Mesenchymal stem cell (in vitro differentiated cells and primary cell): ENCODE data around the gene SERPINA10.
"Not testable (repeated sequence)": the region's sequence is repeated elsewhere in the genome, so short reads cannot be mapped to it uniquely, and the experiment has no call there.

Experiments
- DNase-seq: peaks from one replicate; pipeline ENCODE4 v3.0.0-alpha.2; 2013
- H2AFZ ChIP-seq: one replicate; pipeline ENCODE4 v1.6.1; 2013; ENCODE audit warnings: low read depth, mild to moderate bottlenecking, control low read depth, inconsistent platforms, low read length, moderate library complexity
- H2AK5ac ChIP-seq: 2 replicates; pipeline ENCODE4 v1.6.1; 2013; ENCODE audit warnings: low read length, moderate library complexity, mild to moderate bottlenecking, inconsistent platforms; ENCODE audit not compliant: severe bottlenecking
- H2BK120ac ChIP-seq: one replicate; pipeline ENCODE4 v1.6.1; 2013; ENCODE audit warnings: low read depth, mild to moderate bottlenecking, inconsistent platforms, low read length, moderate library complexity
- H2BK12ac ChIP-seq, 2 experiments: one replicate each; pipeline ENCODE4 v1.6.1; 2013; ENCODE audit warnings: inconsistent platforms in 2 of 2, low read length in 2 of 2, mild to moderate bottlenecking in 2 of 2, moderate library complexity in 2 of 2, control low read depth in 1 of 2
- H2BK15ac ChIP-seq: one replicate; pipeline ENCODE4 v1.6.1; 2013; ENCODE audit warnings: mild to moderate bottlenecking, low read depth, inconsistent platforms; ENCODE audit not compliant: poor library complexity, severe bottlenecking
- H2BK5ac ChIP-seq: 2 replicates; pipeline ENCODE4 v1.6.1; 2013; ENCODE audit warnings: low read depth, mild to moderate bottlenecking, low read length, control low read depth, inconsistent platforms; ENCODE audit not compliant: poor library complexity, severe bottlenecking
- H3K14ac ChIP-seq, 2 experiments: one replicate each; pipeline ENCODE4 v1.6.1; 2013; ENCODE audit warnings: inconsistent platforms in 2 of 2, low read length in 2 of 2, control low read depth in 1 of 2, mild to moderate bottlenecking in 1 of 2, moderate library complexity in 1 of 2
- H3K18ac ChIP-seq, 2 experiments: one replicate each; pipeline ENCODE4 v1.6.1; 2013; ENCODE audit warnings: inconsistent platforms in 2 of 2, low read length in 2 of 2, control low read depth in 1 of 2, low read depth in 1 of 2, mild to moderate bottlenecking in 1 of 2
- H3K23ac ChIP-seq, 2 experiments: one replicate each; pipeline ENCODE4 v1.6.1; 2013; ENCODE audit warnings: inconsistent platforms in 2 of 2, low read length in 2 of 2, mild to moderate bottlenecking in 2 of 2, moderate library complexity in 2 of 2, control low read depth in 1 of 2
- H3K27ac ChIP-seq: 2 replicates; pipeline ENCODE4 v1.5.1; 2013; ENCODE audit warnings: mild to moderate bottlenecking, moderate library complexity, low read length, control low read depth, inconsistent platforms; ENCODE audit not compliant: poor library complexity, severe bottlenecking
- H3K27me3 ChIP-seq, 2 experiments: 2 replicates each; pipeline versions ENCODE4 v1.6.1 to v1.7.0; 2013; ENCODE audit warnings: low read length in 2 of 2, mild to moderate bottlenecking in 2 of 2, moderate library complexity in 2 of 2, control low read depth in 1 of 2, inconsistent platforms in 1 of 2; ENCODE audit not compliant: control insufficient read depth in 1 of 2, insufficient read depth in 1 of 2
- H3K36me3 ChIP-seq, 2 experiments: 2 replicates each; pipeline versions ENCODE4 v1.6.1 to v1.7.0; 2013; ENCODE audit warnings: low read length in 2 of 2, control low read depth in 1 of 2, inconsistent platforms in 1 of 2, low read depth in 1 of 2, mild to moderate bottlenecking in 1 of 2; ENCODE audit not compliant: insufficient read depth in 2 of 2, control insufficient read depth in 1 of 2
- H3K4ac ChIP-seq, 2 experiments: one replicate each; pipeline ENCODE4 v1.6.1; 2013; ENCODE audit warnings: inconsistent platforms in 2 of 2, low read length in 2 of 2, mild to moderate bottlenecking in 2 of 2, moderate library complexity in 2 of 2, control low read depth in 1 of 2, low read depth in 1 of 2
- H3K4me1 ChIP-seq: 2 replicates; pipeline ENCODE4 v1.6.1; 2013; ENCODE audit warnings: low read depth, low read length, control low read depth; ENCODE audit not compliant: control insufficient read depth, insufficient read depth
- H3K4me2 ChIP-seq: 2 replicates; pipeline ENCODE4 v1.6.1; 2013; ENCODE audit warnings: low read length, mild to moderate bottlenecking, inconsistent platforms; ENCODE audit not compliant: poor library complexity, severe bottlenecking
- H3K4me3 ChIP-seq, 2 experiments: 2 replicates each; pipeline versions ENCODE4 v1.5.1 to v1.7.0; 2013; ENCODE audit warnings: low read length in 2 of 2, mild to moderate bottlenecking in 2 of 2, control low read depth in 1 of 2, low read depth in 1 of 2; ENCODE audit not compliant: insufficient read depth in 1 of 2
- H3K79me1 ChIP-seq: replicated peaks from 2 replicates; pipeline ENCODE4 v1.6.1; 2013; ENCODE audit warnings: mild to moderate bottlenecking, control low read depth, low read length, inconsistent platforms; ENCODE audit not compliant: poor library complexity, severe bottlenecking
- H3K9ac ChIP-seq: 2 replicates; pipeline ENCODE4 v1.7.0; 2013; ENCODE audit warnings: mild to moderate bottlenecking, low read length, moderate library complexity
- H3K9me3 ChIP-seq: 2 replicates; pipeline ENCODE4 v1.7.0; 2013; ENCODE audit warnings: mild to moderate bottlenecking, low read length; ENCODE audit not compliant: control insufficient read depth
- H4K8ac ChIP-seq: one replicate; pipeline ENCODE4 v1.6.1; 2013; ENCODE audit warnings: inconsistent platforms, mild to moderate bottlenecking, low read length, moderate library complexity
- H4K91ac ChIP-seq: one replicate; pipeline ENCODE4 v1.6.1; 2013; ENCODE audit warnings: mild to moderate bottlenecking, low read length, inconsistent platforms
- WGBS: methylation state at CpG from one replicate; pipeline ENCODE4 v1.1.7; 2013; ENCODE audit warnings: mixed read lengths; 5-methylcytosine and 5-hydroxymethylcytosine counted together

The SERPINA10 gene

GRCh38 chr14:94284221-94284620 lies 8.8 kb downstream of the SERPINA10 start:
- Histone ChIP-seq H3K14ac (no peak overlapping the region), H2BK15ac (no peak overlapping the region), H3K36me3 (no peaks in the 10 kb centered on the region), H2BK5ac (no peak overlapping the region), H3K4me1 (no peaks in the 10 kb centered on the region), H2AFZ (no peak overlapping the region), H2AK5ac (no peak overlapping the region), H3K4me2 (no peak overlapping the region), H3K27me3 (no peaks in the 10 kb centered on the region), H3K9me3 (no peaks in the 10 kb centered on the region), H2BK120ac (no peak overlapping the region), H3K9ac (no peak overlapping the region), H4K8ac (no peak overlapping the region), H3K79me1 (no peaks in the 10 kb centered on the region), H4K91ac (no peak overlapping the region), H3K23ac (no peak overlapping the region), H3K4me3 (no peak overlapping the region), H2BK12ac (no peak overlapping the region), H3K18ac (no peak overlapping the region), H3K4ac (no peak overlapping the region), H3K27ac (no peak overlapping the region)
- WGBS = 69% methylated on average over 2 of the region's 2 CpGs
- DNase-seq = no peak

GRCh38 chr14:94282991-94283723 lies 9.9 kb downstream of the SERPINA10 start:
- Histone ChIP-seq H2BK5ac (no peak overlapping the region), H3K4me2 (no peak overlapping the region), H3K4me3 (no peak overlapping the region), H3K27ac (no peak overlapping the region), H2BK12ac (no peak overlapping the region), H2AK5ac (no peak overlapping the region), H3K23ac (no peak overlapping the region), H3K9ac (no peak overlapping the region), H3K36me3 (no peaks in the 10 kb centered on the region), H3K4me1 (no peaks in the 10 kb centered on the region), H3K18ac (no peak overlapping the region), H3K14ac (no peak overlapping the region), H4K8ac (no peak overlapping the region), H4K91ac (no peak overlapping the region), H3K4ac (no peak overlapping the region), H3K79me1 (no peaks in the 10 kb centered on the region), H3K27me3 (no peaks in the 10 kb centered on the region), H2BK15ac (no peak overlapping the region), H3K9me3 (no peaks in the 10 kb centered on the region), H2BK120ac (no peak overlapping the region), H2AFZ (no peak overlapping the region)
- no peak for DNase-seq
- no CpG with 5 or more reads among the region's 2 CpGs for WGBS

- Histone ChIP-seq H3K27me3 (no peaks in the 10 kb centered on the region), H3K36me3 (no peaks in the 10 kb centered on the region), H2AFZ (no peak overlapping the region), H2BK5ac (no peak overlapping the region), H3K4me1 (no peaks in the 10 kb centered on the region), H2AK5ac (no peak overlapping the region), H3K4ac (no peak overlapping the region), H3K4me2 (no peak overlapping the region), H4K91ac (no peak overlapping the region), H3K18ac (no peak overlapping the region), H3K4me3 (no peak overlapping the region), H3K14ac (no peak overlapping the region), H3K79me1 (no peaks in the 10 kb centered on the region), H4K8ac (no peak overlapping the region), H2BK120ac (no peak overlapping the region), H2BK15ac (no peak overlapping the region), H3K23ac (no peak overlapping the region), H2BK12ac (no peak overlapping the region), H3K9me3 (no peaks in the 10 kb centered on the region), H3K9ac (no peak overlapping the region), H3K27ac (no peak overlapping the region)
- 75% methylated on average over 2 of the region's 2 CpGs for WGBS
- DNase-seq = no peak
These were observed 14.3 kb downstream of the SERPINA10 start for GRCh38 chr14:94278731-94279130.

- not testable (repeated sequence) for H3K4me2 ChIP-seq, H2BK15ac ChIP-seq, H3K4me1 ChIP-seq, H3K36me3 ChIP-seq, H4K8ac ChIP-seq, H3K14ac ChIP-seq, H3K4me3 ChIP-seq, H2AK5ac ChIP-seq, H3K27me3 ChIP-seq, H3K18ac ChIP-seq, H3K27ac ChIP-seq, H3K9me3 ChIP-seq, H3K9ac ChIP-seq, H3K4ac ChIP-seq, H2BK5ac ChIP-seq, H4K91ac ChIP-seq, H3K79me1 ChIP-seq, H2AFZ ChIP-seq, H2BK120ac ChIP-seq, H2BK12ac ChIP-seq, H3K23ac ChIP-seq, DNase-seq
- 89% methylated on average over 11 of the region's 11 CpGs for WGBS
These were observed 16.0 kb downstream of the SERPINA10 start for GRCh38 chr14:94276898-94277561.
